Heart left ventricle (tissue), 13 donors: ENCODE measurements around the gene LRRC51.

Experiments
- POLR2A ChIP-seq, 2 donors: fragments of 450-650 bp; IDR thresholded peaks; one replicate each; pipeline ENCODE4 v1.6.1; 2017; ENCODE audit warnings: antibody characterized with exemption in 2 of 2, mild to moderate bottlenecking in 2 of 2, moderate library complexity in 2 of 2
- TF ChIP-seq, protein P1 (sequence below), 12 donors: fragments of 200-600 bp; sonication (generic) in 4 of 12; IDR thresholded peaks; one replicate each; pipeline versions ENCODE4 v1.5.0 to v1.8.0; 2018 to 2022; ENCODE audit warnings: antibody characterized with exemption in 12 of 12, mild to moderate bottlenecking in 5 of 12
- donor health status: ischemic (EF 13 %, LVEDD 7.1; RV severe dilation, severe dysfunction).
- donor health status: DM: no; HTN: yes; CAD: no.
- donor health status: DM: no; HTN: no; CAD: no.
- donor health status: ischemic (EF 25% LVEDD 6.9; RV normal size, moderate dysfunction).
- donor health status: ischemic (EF 25% LVEDD 5.7; RV mildly dilated, moderate dysfunction).
- donor health status: ischemic (EF 35%, LVEDD 5.7; RV mildly dilated, moderate dysfunction).
- donor health status: nonischemic (EF 11% LVEDD 7.7; RV severe dilation, severe dysfunction).
- donor health status: DM: yes; HTN: yes; CAD: no.
- donor health status: PGD.
- donor health status: ischemic (EF 29% LVEDD 5.4; RV normal size, mild dysfunction).
- donor health status: nonischemic (EF 23%, LVEDD 6.1; RV moderate dilation, normal function).

DNA sequence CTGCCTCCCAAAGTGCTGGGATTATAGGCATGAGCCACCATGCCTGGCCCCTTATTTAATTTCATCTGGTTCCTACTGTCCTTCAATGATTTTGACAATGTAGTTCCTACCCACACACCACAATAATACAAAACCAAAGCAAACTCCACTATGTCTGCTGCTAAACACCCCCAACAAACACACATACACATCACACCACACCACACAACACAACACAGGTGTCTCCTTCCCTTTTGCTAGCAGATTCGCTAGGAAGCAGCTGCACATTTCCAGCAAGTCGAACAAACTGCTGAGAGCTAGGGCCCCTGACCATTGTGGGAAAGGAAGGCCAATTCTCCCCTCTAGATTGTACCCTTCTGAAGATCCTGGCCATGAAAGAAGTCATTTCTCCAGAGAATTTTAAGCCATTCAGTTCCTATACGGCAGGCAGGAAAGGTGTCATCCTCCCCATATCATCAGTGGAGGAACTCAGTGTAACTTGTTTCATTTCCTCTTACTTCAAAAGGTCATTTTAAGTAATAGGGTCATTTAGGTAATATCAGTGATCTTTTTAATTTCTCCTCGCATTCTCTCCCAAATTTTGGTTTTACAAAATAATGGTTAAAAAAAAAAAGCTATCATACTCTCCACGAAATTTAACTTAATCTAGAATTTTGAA is 18.8 kb upstream of the LRRC51 start:
- TF ChIP-seq, protein P1, sequence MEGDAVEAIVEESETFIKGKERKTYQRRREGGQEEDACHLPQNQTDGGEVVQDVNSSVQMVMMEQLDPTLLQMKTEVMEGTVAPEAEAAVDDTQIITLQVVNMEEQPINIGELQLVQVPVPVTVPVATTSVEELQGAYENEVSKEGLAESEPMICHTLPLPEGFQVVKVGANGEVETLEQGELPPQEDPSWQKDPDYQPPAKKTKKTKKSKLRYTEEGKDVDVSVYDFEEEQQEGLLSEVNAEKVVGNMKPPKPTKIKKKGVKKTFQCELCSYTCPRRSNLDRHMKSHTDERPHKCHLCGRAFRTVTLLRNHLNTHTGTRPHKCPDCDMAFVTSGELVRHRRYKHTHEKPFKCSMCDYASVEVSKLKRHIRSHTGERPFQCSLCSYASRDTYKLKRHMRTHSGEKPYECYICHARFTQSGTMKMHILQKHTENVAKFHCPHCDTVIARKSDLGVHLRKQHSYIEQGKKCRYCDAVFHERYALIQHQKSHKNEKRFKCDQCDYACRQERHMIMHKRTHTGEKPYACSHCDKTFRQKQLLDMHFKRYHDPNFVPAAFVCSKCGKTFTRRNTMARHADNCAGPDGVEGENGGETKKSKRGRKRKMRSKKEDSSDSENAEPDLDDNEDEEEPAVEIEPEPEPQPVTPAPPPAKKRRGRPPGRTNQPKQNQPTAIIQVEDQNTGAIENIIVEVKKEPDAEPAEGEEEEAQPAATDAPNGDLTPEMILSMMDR (IDR thresholded peaks at IDR 0.05) = no peak
- TF ChIP-seq POLR2A (IDR thresholded peaks at IDR 0.05) = no peak
